ENCODE measurements around the gene FBXW4. TPM values are rescaled to one million over a fixed set of nuclear protein-coding genes. Genes with fewer than 3 reads are reported as not detected.

FBXW4 gene
- total and polyA plus RNA-seq, 10 of the 15 experiments (the other 5 are each of a cell fraction or from before 2014, with no cell fraction given), result 5.7 to 42.0 (median 27.5) TPM

- ChIA-PET SMC1A (ENCODE audit: uncharacterized antibody, unreplicated experiment) (interaction anchor here (1.0 to 1.5 kb wide), 3 partner anchors 15 to 16 kb away, joined by 3 to 4 read pairs (median 3); no protein-coding TSS in a partner anchor), RAD21 (ENCODE audit: unreplicated experiment) (interaction anchor here (0.9 kb wide), 1 partner anchor 16 kb away, joined by 3 read pairs; no protein-coding TSS in a partner anchor), CTCF (no interaction called here), POLR2A (interaction anchor here (0.9 kb wide), 1 partner anchor 16 kb away, joined by 3 read pairs; no protein-coding TSS in a partner anchor)
- Histone ChIP-seq H3K4me2 (ENCODE audit: control insufficient read depth, insufficient read depth) (no peak overlapping the region), H3K9me3 (replicated peaks; ENCODE audit: control insufficient read depth, insufficient read depth, low read length) (no peaks in the 10 kb centered on the region), H3K27ac (ENCODE audit: control insufficient read depth, insufficient read depth) (no peak overlapping the region), H2AFZ (ENCODE audit: control insufficient read depth, low read depth, low read length) (no peak overlapping the region), H3K79me2 (ENCODE audit: control insufficient read depth, insufficient read depth, low read length) (peaks cover 22% of the 10 kb centered on the region), H3K9ac (ENCODE audit: control insufficient read depth, insufficient read depth, low read length) (no peak overlapping the region), H3K27me3 (replicated peaks in 1 of 2; ENCODE audit: control insufficient read depth in 2 of 2, insufficient read depth in 2 of 2, low read length in 1 of 2) (no peaks in the 10 kb centered on the region), H3K4me1 (ENCODE audit: control insufficient read depth, insufficient read depth, low read length) (peaks cover 19% of the 10 kb centered on the region), H3K36me3 (ENCODE audit: control insufficient read depth in 2 of 2, insufficient read depth in 2 of 2, low read length in 1 of 2) (no peaks in the 10 kb centered on the region; a peak in 1 of 4 replicates), H3K4me3 (no peak overlapping the region), H4K20me1 (ENCODE audit: control insufficient read depth, insufficient read depth) (no peaks in the 10 kb centered on the region)
- in situ Hi-C loops (cut with MboI) (no loop called here), intact Hi-C loops (cut with micrococcal nuclease; ENCODE audit: unreplicated experiment) (no loop called here)
- DNase-seq (ENCODE audit: low read depth, low spot score) (no peak), FAIRE-seq (no peak), ATAC-seq (no peak)
- no peak for TF ChIP-seq HDAC6 (IDR thresholded peaks at IDR 0.05; ENCODE audit: unreplicated experiment)
- TF ChIP-seq JUND (IDR thresholded peaks at IDR 0.05; ENCODE audit: low read depth, low read length), result no peak
- TF ChIP-seq MLLT1 (IDR thresholded peaks at IDR 0.05), result no peak
- no peak for TF ChIP-seq CBX3 (IDR thresholded peaks at IDR 0.05; ENCODE audit: borderline replicate concordance, low read depth)
- TF ChIP-seq HSF1 (IDR thresholded peaks at IDR 0.05; ENCODE audit: low read depth, low read length), result no peak
- TF ChIP-seq PBX3 (IDR thresholded peaks at IDR 0.05; ENCODE audit: insufficient replicate concordance, low read depth, low read length), result no peak
- no peak for TF ChIP-seq REST (IDR thresholded peaks at IDR 0.05; ENCODE audit: low read depth, low read length)
- TF ChIP-seq TCF3 (IDR thresholded peaks at IDR 0.05; ENCODE audit: borderline replicate concordance, insufficient read depth, low read depth, low read length), result no peak
- TF ChIP-seq ZNF622 (IDR thresholded peaks at IDR 0.05), result no peak
- TF ChIP-seq RCOR1 (conservative IDR thresholded peaks at IDR 0.05; ENCODE audit: low read depth, low read length), result no peak
- no peak for TF ChIP-seq ZSCAN29 (IDR thresholded peaks at IDR 0.05)
- no peak for TF ChIP-seq FOS (IDR thresholded peaks at IDR 0.05; ENCODE audit: borderline replicate concordance, extremely low read depth, insufficient read length)
- TF ChIP-seq FOXM1 (IDR thresholded peaks at IDR 0.05; ENCODE audit: low read depth, low read length), result no peak
- no peak for TF ChIP-seq CREM (IDR thresholded peaks at IDR 0.05; ENCODE audit: low read depth)
- TF ChIP-seq POU2F2 (IDR thresholded peaks at IDR 0.05; ENCODE audit: borderline replicate concordance, low read depth, low read length), result no peak
- 94% methylated on average over 5 of the region's 5 CpGs for WGBS (ENCODE audit: insufficient coverage, insufficient replicate concordance, low lambda C conversion rate, missing lambda C conversion rate)
- no TSS peak for BruUV-seq (replicated peaks)
Observed at GRCh38 chr10:101686133-101686925, 8.6 kb downstream of the FBXW4 start.

Measured in GM12878 (cell line).